HEK293T (cell line): ENCODE results near the gene OXSM.

Source experiments
- CTCF ChIA-PET: fragments of 350-600 bp; formaldehyde crosslinking; extraction: SDS; loops from one replicate; lab custom pipeline; 2021; ENCODE audit warnings: antibody characterized with exemption, inconsistent platforms; lab: Yijun Ruan, JAX
- POLR2A ChIA-PET: fragments of 350-600 bp; formaldehyde crosslinking; extraction: SDS; loops from one replicate; lab custom pipeline; 2020; ENCODE audit warnings: antibody characterized with exemption, inconsistent platforms; lab: Yijun Ruan, JAX
- DNase-seq: peaks from one replicate; pipeline ENCODE4 v3.0.0; 2012; ENCODE audit warnings: mixed read lengths; ENCODE audit errors: extremely low spot score
- ARNT ChIP-seq: fragments of 450-650 bp; IDR thresholded peaks from 2 replicates; pipeline ENCODE4 v1.6.1; 2017; ENCODE audit warnings: mild to moderate bottlenecking
- BHLHE40 ChIP-seq: fragments of 450-650 bp; IDR thresholded peaks from 2 replicates; pipeline ENCODE4 v1.6.1; 2016; ENCODE audit warnings: mild to moderate bottlenecking, moderate library complexity, borderline replicate concordance
- CTBP1 ChIP-seq: fragments of 450-650 bp; IDR thresholded peaks from 2 replicates; pipeline ENCODE4 v1.6.1; 2016; ENCODE audit warnings: borderline replicate concordance
- ELF4 ChIP-seq: fragments of 450-650 bp; IDR thresholded peaks from 2 replicates; pipeline ENCODE4 v1.6.1; 2017; ENCODE audit warnings: antibody characterized with exemption
- FOXA1 ChIP-seq: fragments of 450-650 bp; IDR thresholded peaks from 2 replicates; pipeline ENCODE4 v1.6.1; 2016; ENCODE audit warnings: mild to moderate bottlenecking
- FOXK2 ChIP-seq: fragments of 450-650 bp; IDR thresholded peaks from 2 replicates; pipeline ENCODE4 v1.6.1; 2016; ENCODE audit warnings: mild to moderate bottlenecking
- FOXM1 ChIP-seq: fragments of 450-650 bp; IDR thresholded peaks from 2 replicates; pipeline ENCODE4 v1.6.1; 2017; ENCODE audit warnings: mild to moderate bottlenecking, borderline replicate concordance
- HDGF ChIP-seq: fragments of 450-650 bp; IDR thresholded peaks from 2 replicates; pipeline ENCODE4 v1.6.1; 2017; ENCODE audit warnings: antibody characterized with exemption, borderline replicate concordance
- L3MBTL2 ChIP-seq: fragments of 450-650 bp; conservative IDR thresholded peaks from 2 replicates; pipeline ENCODE4 v1.6.1; 2016; ENCODE audit warnings: mild to moderate bottlenecking
- LEF1 ChIP-seq: fragments of 450-650 bp; IDR thresholded peaks from 2 replicates; pipeline ENCODE4 v1.6.1; 2017; ENCODE audit warnings: mild to moderate bottlenecking, borderline replicate concordance
- NFRKB ChIP-seq: fragments of 450-650 bp; IDR thresholded peaks from 2 replicates; pipeline ENCODE4 v1.6.1; 2016; ENCODE audit warnings: mild to moderate bottlenecking, moderate library complexity
- PKNOX1 ChIP-seq: fragments of 450-650 bp; IDR thresholded peaks from 2 replicates; pipeline ENCODE4 v1.6.1; 2016
- SP1 ChIP-seq: fragments of 450-650 bp; IDR thresholded peaks from 2 replicates; pipeline ENCODE4 v1.6.1; 2017
- SUZ12 ChIP-seq: fragments of 450-650 bp; IDR thresholded peaks from 2 replicates; pipeline ENCODE4 v1.6.1; 2016; ENCODE audit warnings: mild to moderate bottlenecking
- TARDBP ChIP-seq: fragments of 450-650 bp; IDR thresholded peaks from 2 replicates; pipeline ENCODE4 v1.6.1; 2016
- ZNF384 ChIP-seq: fragments of 450-650 bp; IDR thresholded peaks from 2 replicates; pipeline ENCODE4 v1.6.1; 2016

OXSM gene

GRCh38 chr3:25751725-25752124 is 38.2 kb upstream of the OXSM start:
- TF ChIP-seq CTBP1 (no peak), TARDBP (no peak), FOXA1 (no peak), SUZ12 (no peak), ELF4 (no peak)
- no peak for DNase-seq
- POLR2A ChIA-PET = no interaction called here
- CTCF ChIA-PET = no interaction called here

- TF ChIP-seq SUZ12 (no peak), PKNOX1 (no peak), FOXA1 (no peak), HDGF (no peak), FOXM1 (no peak), CTBP1 (no peak), BHLHE40 (no peak), SP1 (no peak), ZNF384 (no peak), ARNT (no peak), NFRKB (no peak), LEF1 (no peak), FOXK2 (no peak)
- CTCF ChIA-PET = no interaction called here
- no peak for DNase-seq
- POLR2A ChIA-PET = no interaction called here
These were observed 21.0 kb upstream of the OXSM start for GRCh38 chr3:25768851-25769250.

DNA sequence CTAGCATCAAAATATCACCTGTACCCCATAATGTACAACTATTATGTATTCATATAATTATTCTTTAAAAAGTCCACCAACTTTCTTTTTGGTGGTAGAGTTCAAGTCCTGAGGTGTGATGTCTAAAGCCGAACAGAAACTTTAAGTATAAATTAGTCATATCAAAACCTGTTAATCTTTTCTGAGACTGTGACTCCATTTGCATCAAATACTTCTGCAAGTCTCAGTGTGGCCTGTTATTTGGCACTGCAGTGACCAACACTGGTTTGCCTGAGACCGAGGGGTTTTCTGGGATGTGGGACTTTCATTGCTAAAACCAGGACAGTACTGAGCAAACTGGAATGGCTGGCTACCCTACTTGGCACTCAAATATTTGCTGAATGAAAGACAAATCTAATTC is 14.0 kb upstream of the OXSM start:
- DNase-seq = no peak
- CTCF ChIA-PET = no interaction called here
- TF ChIP-seq PKNOX1 = no peak
- TF ChIP-seq BHLHE40 = no peak
- TF ChIP-seq ELF4 = no peak
- TF ChIP-seq SUZ12 = no peak
- no peak for TF ChIP-seq LEF1
- TF ChIP-seq FOXM1 = no peak
- TF ChIP-seq NFRKB = no peak
- TF ChIP-seq SP1 = no peak
- no peak for TF ChIP-seq HDGF
- TF ChIP-seq FOXA1 = no peak
- no peak for TF ChIP-seq L3MBTL2
- no peak for TF ChIP-seq ARNT
- no peak for TF ChIP-seq FOXK2
- no peak for TF ChIP-seq CTBP1
- no peak for TF ChIP-seq TARDBP
- POLR2A ChIA-PET = no interaction called here

GRCh38 chr3:25780618-25781017 is 9.3 kb upstream of the OXSM start:
- TF ChIP-seq NFRKB (no peak), SP1 (no peak), ARNT (no peak), HDGF (no peak), FOXM1 (no peak), FOXK2 (no peak), PKNOX1 (no peak), CTBP1 (no peak), ELF4 (no peak), FOXA1 (no peak), LEF1 (no peak), ZNF384 (no peak)
- ChIA-PET POLR2A (no interaction called here), CTCF (no interaction called here)
- no peak for DNase-seq

GRCh38 chr3:25781145-25781757 is 8.6 kb upstream of the OXSM start:
- DNase-seq = no peak
- ChIA-PET CTCF (no interaction called here), POLR2A (no interaction called here)
- TF ChIP-seq ZNF384 = no peak
- no peak for TF ChIP-seq SUZ12
- no peak for TF ChIP-seq NFRKB
- no peak for TF ChIP-seq LEF1
- no peak for TF ChIP-seq CTBP1
- TF ChIP-seq FOXK2 = no peak
- TF ChIP-seq ARNT = no peak
- TF ChIP-seq BHLHE40 = no peak
- no peak for TF ChIP-seq SP1
- TF ChIP-seq ELF4 = no peak
- no peak for TF ChIP-seq L3MBTL2
- TF ChIP-seq HDGF = no peak
- no peak for TF ChIP-seq FOXM1
- no peak for TF ChIP-seq FOXA1

- no peak for DNase-seq
- TF ChIP-seq NFRKB (no peak), L3MBTL2 (no peak), FOXK2 (no peak), ELF4 (no peak), HDGF (no peak), ARNT (no peak), BHLHE40 (no peak), LEF1 (no peak), SUZ12 (no peak), PKNOX1 (no peak)
- ChIA-PET CTCF (no interaction called here), POLR2A (no interaction called here)
These were observed 7.9 kb upstream of the OXSM start for GRCh38 chr3:25781758-25782594.
